ENCODE measurements around the gene EBPL. TPM values are rescaled to one million over a fixed set of nuclear protein-coding genes. Genes with fewer than 3 reads are reported as not detected.

EBPL gene
- total RNA-seq (2022; extraction: Qiagen RNA extraction) = 51.2 to 70.3 TPM (median 69.4 TPM) in 5 replicates

GRCh38 chr13:49690995-49691784 lies at the start of gene EBPL:
Gene EBPL (minus strand): TSS chr13:49691486. CDS start chr13:49691424, 62 bp downstream.

DNA sequence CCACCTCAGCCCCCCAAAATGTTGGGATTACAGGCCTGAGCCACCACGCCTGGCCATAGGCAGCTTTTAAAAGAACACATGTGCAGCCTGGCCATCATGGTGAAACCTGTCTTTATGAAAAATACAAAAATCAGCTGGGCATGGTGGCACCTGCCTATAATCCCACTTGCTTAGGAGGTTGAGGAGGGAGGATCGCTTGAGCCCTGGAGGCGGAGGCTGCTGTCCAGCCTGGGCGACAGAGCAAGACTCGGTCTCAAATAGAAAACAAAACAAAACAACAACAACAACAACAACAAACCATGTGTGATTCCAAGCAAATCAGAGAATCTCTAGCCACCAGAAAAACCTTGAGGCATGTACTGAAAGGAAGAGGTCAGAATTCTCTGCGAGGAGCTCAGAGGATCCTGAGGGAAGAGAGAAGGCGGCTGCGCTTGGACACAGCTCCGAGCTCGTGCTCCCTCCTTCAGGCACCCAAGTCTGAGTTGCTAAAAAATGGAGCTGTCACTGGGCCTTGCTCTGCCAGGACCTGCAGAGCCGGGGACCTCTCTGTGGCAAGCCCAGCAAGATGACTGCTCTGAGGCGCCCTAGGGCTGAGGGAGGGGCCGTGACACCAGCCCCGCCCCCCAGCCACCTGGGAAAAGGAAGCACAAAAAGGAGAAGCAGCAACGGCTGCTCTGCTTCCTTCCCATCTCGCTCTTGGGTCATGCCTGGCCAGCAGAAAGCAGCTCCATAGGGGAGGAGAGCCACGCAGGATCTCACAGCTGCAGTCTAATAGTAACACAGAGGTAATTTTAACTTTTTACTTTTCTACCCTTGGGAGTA lies 63.2 kb downstream of the EBPL start, which contains the start of gene ARL11:
TSS of gene ARL11 (plus strand) at position 677 of the 822 bp plus-strand sequence. CDS start 1,941 bp downstream, outside the sequence.

Other genes with a start within 250 kb of the EBPL start
- 1.5 to 2.3 TPM (median 2.1 TPM) in 5 replicates for gene CAB39L, start 247.4 kb downstream of the EBPL start, total RNA-seq (2022; extraction: Qiagen RNA extraction)
- gene SETDB2, start 247.2 kb downstream of the EBPL start, total RNA-seq (2022; extraction: Qiagen RNA extraction) = 1.6 to 2.4 TPM (median 2.1 TPM) in 5 replicates
- 5.1 to 6.7 TPM (median 6.5 TPM) in 5 replicates for gene PHF11, start 195.5 kb downstream of the EBPL start, total RNA-seq (2022; extraction: Qiagen RNA extraction)
- 7.2 to 9.5 TPM (median 8.7 TPM) in 5 replicates for gene RCBTB1, start 105.9 kb downstream of the EBPL start, total RNA-seq (2022; extraction: Qiagen RNA extraction)
- gene ARL11, start 63.0 kb downstream of the EBPL start, total RNA-seq (2022; extraction: Qiagen RNA extraction) = not detected in 5 replicates
- 27.9 to 32.2 TPM (median 30.7 TPM) in 5 replicates for gene KPNA3, start 101.2 kb upstream of the EBPL start, total RNA-seq (2022; extraction: Qiagen RNA extraction)
- 9.8 to 12.8 TPM (median 10.8 TPM) in 5 replicates for gene SPRYD7, start 244.9 kb upstream of the EBPL start, total RNA-seq (2022; extraction: Qiagen RNA extraction)